Fibroblast of villous mesenchyme (primary cell): ENCODE results near the gene SEPTIN5. TPM values are rescaled to one million over a fixed set of nuclear protein-coding genes. Genes with fewer than 3 reads are reported as not detected.

Source experiments
- DNase-seq: peaks from one replicate; pipeline ENCODE4 v3.0.0-alpha.2; 2010; ENCODE audit warnings: low read depth
- H3K4me3 ChIP-seq: 2 replicates; pipeline ENCODE4 v1.5.1; 2011; ENCODE audit warnings: low read depth, mild to moderate bottlenecking, low read length
- CTCF ChIP-seq: IDR thresholded peaks from 2 replicates; pipeline ENCODE4 v1.5.1; 2012; ENCODE audit warnings: low read depth, mild to moderate bottlenecking, low read length; ENCODE audit not compliant: insufficient read depth
- total RNA-seq: library from RNA; depleted of rRNA; stranded (reverse); fragments of >200 nt; gene quantifications from 2 replicates; pipeline ENCODE4 v1.2.3, GENCODE V29; 2012

The SEPTIN5 gene
- total RNA-seq, 1 donor, result 10.4 TPM

- DNase-seq, result no peak
- no peak for TF ChIP-seq CTCF
- H3K4me3 ChIP-seq, result no peak overlapping the region
Observed at GRCh38 chr22:19757985-19758895, 43.9 kb downstream of the SEPTIN5 start.

- no peak for DNase-seq
- no peak for TF ChIP-seq CTCF
- H3K4me3 ChIP-seq, result no peak overlapping the region
Observed at GRCh38 chr22:19758896-19759426, 44.7 kb downstream of the SEPTIN5 start.

GRCh38 chr22:19759427-19760057 lies 45.2 kb downstream of the SEPTIN5 start:
- no peak for DNase-seq
- H3K4me3 ChIP-seq, result no peak overlapping the region
- no peak for TF ChIP-seq CTCF

GRCh38 chr22:19760058-19760950 lies 46.0 kb downstream of the SEPTIN5 start, which contains the start of gene TBX1:
TBX1 (plus strand) TSS chr22:19760778; CDS start chr22:19760844, 66 bp downstream.
- no peak for TF ChIP-seq CTCF
- no peak within 1 kb of the TSS for H3K4me3 ChIP-seq
- DNase-seq, result no peak

- no peak overlapping the region for H3K4me3 ChIP-seq
- TF ChIP-seq CTCF, result no peak
- no peak for DNase-seq
Observed at GRCh38 chr22:19760951-19761724, 46.8 kb downstream of the SEPTIN5 start.
